Esophagus squamous epithelium (tissue), 4 donors: Measurements from ENCODE around the gene CFAP65.

ENCODE experiments used
- POLR2A ChIP-seq, 4 donors: fragments of 450-650 bp; IDR thresholded peaks; one replicate each; pipeline ENCODE4 v1.6.1; 2017; ENCODE audit warnings: antibody characterized with exemption in 4 of 4, mild to moderate bottlenecking in 4 of 4, moderate library complexity in 3 of 4
- TF ChIP-seq, protein P1 (sequence below), 6 experiments: fragments of 450-650 bp in 4 of 6; fragments of 200-600 bp in 2 of 6; sonication (generic) in 2 of 6; IDR thresholded peaks; one replicate each; pipeline ENCODE4 v1.5.1; 2016 to 2019; ENCODE audit warnings: antibody characterized with exemption in 6 of 6, mild to moderate bottlenecking in 4 of 6, moderate library complexity in 4 of 6

DNA sequence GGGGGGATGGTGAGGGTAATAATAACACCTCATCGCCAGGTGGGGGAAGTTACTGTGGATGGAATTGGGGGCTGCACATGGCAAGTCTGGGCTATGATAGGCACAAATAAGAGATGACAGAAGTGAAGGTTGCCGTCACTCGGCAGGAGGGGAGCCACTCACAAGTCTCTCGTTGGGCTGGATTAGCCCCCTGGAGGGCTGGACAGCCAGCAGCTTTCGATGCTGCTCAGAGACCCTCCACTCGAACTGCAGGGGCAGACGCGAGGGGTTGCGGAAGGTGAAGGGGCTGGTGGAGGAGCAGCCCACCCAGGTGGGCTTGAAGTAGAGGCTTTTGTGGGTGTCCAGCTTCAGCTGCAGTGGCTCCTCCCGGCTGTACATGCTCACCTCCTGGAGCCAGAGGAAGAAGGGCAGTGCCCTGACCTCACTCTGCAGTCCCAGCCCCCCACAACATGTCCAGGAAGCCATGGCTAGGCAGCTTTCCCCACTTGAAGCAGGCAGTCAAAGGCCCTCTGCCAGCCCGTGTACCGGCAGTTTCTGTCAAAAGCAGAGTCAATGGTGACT is 18.2 kb downstream of the CFAP65 start:
- TF ChIP-seq, protein P1, sequence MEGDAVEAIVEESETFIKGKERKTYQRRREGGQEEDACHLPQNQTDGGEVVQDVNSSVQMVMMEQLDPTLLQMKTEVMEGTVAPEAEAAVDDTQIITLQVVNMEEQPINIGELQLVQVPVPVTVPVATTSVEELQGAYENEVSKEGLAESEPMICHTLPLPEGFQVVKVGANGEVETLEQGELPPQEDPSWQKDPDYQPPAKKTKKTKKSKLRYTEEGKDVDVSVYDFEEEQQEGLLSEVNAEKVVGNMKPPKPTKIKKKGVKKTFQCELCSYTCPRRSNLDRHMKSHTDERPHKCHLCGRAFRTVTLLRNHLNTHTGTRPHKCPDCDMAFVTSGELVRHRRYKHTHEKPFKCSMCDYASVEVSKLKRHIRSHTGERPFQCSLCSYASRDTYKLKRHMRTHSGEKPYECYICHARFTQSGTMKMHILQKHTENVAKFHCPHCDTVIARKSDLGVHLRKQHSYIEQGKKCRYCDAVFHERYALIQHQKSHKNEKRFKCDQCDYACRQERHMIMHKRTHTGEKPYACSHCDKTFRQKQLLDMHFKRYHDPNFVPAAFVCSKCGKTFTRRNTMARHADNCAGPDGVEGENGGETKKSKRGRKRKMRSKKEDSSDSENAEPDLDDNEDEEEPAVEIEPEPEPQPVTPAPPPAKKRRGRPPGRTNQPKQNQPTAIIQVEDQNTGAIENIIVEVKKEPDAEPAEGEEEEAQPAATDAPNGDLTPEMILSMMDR (IDR thresholded peaks at IDR 0.05): no peak
- TF ChIP-seq POLR2A (IDR thresholded peaks at IDR 0.05): no peak
